HG02678 (cell line): ENCODE results near the gene WDR37.

Source experiments
- ATAC-seq: cut with Tn5 transposase; IDR thresholded peaks from one replicate; pipeline ENCODE4 v1.9.1; 2021; ENCODE audit warnings: mild to moderate bottlenecking, moderate library complexity; ENCODE audit not compliant: unreplicated experiment

The WDR37 gene

GRCh38 chr10:1122349-1122748 is 66.2 kb downstream of the WDR37 start:
- ATAC-seq: no peak

DNA sequence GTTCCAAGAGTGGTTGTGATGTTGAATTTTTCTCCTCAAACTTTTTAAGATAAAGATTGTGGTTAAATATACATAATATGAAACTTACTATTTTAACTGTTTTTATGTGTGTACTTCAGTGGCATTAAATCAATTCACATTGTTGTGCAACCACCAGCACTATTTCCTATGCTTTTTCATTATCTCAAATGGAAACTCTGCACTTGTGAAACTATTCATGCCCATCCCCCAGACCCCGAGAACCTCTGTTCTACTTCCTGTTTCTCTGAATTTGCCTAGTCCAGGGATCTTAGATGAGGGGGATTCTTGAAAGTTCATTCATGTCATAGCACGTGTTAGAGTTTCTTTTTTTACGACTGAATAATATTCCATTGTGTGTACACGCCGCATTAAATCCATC is 67.0 kb downstream of the WDR37 start:
- no peak for ATAC-seq

DNA sequence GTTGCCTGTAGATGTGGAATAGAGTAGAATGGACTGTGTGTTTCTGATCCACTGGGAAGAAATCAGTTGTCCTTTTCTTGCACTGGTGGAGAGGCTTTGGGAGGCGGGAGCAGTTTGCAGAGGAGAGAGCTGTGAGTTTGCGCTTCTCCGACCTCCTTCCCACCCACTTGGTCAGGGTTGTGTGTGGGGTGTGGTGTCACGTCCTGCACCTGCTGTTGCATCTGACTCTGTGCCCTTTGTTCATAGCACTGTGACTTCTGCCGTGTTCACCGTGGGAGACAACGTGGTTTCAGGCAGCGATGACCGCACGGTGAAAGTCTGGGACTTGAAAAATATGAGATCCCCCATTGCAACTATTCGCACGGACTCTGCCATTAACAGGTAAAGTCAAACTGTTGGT is 67.8 kb downstream of the WDR37 start:
- ATAC-seq: no peak

GRCh38 chr10:1124796-1125195 is 68.6 kb downstream of the WDR37 start:
- no peak for ATAC-seq

- ATAC-seq: no peak
Measured at GRCh38 chr10:1126461-1126860, 70.3 kb downstream of the WDR37 start.

- ATAC-seq: no peak
Measured at GRCh38 chr10:1127629-1128028, 71.4 kb downstream of the WDR37 start.

DNA sequence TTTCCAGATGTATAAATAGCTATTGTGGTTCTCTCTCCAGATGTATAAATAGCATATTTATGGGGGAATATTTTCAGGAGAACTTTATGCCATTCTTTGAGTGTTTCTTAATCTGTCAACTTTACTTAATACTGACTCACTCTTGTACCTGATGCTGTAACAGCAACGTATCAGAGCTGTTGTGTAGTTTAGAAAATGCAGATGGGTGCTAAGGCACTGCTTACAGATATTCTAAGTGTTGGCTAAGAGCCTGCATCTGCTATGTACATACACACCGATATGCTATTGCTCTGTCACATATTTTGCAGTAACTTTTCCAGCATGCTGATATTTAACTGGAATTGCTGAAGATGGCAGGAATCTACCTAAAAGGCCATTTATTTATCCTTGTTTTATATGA is 71.9 kb downstream of the WDR37 start:
- no peak for ATAC-seq

DNA sequence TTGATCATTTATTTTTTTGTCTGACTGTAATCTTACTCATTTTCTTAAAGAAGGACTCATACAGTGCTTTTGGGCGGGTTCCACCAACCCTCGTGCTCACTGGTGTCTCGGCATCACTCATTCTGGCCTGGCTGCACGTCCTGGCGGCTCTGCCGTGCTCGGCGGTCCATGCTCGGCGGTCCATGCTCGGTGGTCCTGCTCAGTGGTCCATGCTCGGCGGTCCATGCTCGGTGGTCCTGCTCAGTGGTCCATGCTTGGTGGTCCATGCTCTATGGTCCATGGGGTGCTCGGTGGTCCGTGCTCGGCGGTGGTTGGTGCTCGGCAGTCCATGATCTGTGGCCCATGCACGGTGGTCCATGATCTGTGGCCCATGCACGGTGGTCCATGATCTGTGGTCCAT is 72.5 kb downstream of the WDR37 start:
- ATAC-seq: no peak

- ATAC-seq: no peak
Measured at GRCh38 chr10:1130226-1130625, 74.0 kb downstream of the WDR37 start.

DNA sequence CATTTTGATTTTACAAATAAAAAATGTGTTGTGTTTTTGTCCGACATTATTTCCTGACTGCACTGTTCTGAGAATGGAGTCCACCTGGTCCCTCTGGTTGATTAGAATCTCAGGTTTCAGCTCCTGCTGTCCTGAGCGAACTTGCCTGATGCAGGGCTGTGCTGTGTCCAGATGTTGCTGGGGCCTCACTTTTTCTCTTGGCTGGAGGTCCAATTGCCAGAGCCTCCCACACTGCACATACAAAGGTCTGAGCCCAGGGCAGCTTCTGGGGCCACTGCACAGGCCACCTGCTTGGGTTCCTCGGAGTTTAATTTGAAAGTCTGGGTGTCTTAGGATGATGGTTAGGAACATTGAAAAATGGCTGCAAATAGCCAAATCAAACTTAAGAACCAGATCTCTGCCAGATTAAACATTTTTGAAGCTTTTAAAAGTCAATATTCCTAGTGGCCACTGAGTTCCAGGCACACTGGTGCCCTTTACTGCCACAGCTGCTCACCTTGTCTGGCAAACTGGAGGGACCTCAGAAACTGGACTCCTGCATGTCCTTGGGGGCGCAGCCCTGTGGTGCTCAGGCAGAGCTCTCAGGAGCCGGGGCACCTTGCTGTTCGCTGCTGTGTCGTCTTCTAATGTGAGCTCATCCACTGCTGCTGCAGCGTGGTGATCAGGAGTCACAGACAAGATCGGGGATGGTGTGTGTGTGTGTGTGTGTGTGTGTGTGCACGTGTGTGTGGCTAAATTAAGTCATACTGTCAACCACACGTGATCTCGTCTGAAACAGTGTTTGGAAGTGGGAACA is 75.0 kb downstream of the WDR37 start:
- no peak for ATAC-seq

DNA sequence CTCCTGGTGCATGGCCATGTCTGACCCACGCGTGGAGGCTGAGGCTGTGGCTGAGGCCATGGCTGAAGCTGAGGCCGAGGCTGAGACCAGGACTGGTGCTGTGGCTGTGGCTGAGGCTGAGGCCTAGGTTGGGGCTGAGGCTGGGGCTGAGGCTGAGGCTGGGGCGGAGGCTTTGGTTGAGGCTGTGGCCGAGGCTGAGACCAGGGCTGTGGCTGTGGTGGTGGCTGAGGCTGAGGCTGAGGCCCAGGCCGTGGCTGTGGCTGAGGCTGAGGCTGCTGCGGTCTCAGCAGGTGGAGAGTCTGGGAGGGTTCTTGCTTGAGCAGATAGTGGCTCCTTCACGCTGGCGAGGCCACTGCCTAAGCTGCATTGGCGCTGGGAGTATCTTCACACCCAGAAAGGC is 76.4 kb downstream of the WDR37 start:
- ATAC-seq: no peak

- no peak for ATAC-seq
Measured at GRCh38 chr10:1133495-1134045, 77.4 kb downstream of the WDR37 start.

GRCh38 chr10:1134156-1134555 is 78.0 kb downstream of the WDR37 start:
- no peak for ATAC-seq

- no peak for ATAC-seq
Measured at GRCh38 chr10:1136268-1136667, 80.1 kb downstream of the WDR37 start.

DNA sequence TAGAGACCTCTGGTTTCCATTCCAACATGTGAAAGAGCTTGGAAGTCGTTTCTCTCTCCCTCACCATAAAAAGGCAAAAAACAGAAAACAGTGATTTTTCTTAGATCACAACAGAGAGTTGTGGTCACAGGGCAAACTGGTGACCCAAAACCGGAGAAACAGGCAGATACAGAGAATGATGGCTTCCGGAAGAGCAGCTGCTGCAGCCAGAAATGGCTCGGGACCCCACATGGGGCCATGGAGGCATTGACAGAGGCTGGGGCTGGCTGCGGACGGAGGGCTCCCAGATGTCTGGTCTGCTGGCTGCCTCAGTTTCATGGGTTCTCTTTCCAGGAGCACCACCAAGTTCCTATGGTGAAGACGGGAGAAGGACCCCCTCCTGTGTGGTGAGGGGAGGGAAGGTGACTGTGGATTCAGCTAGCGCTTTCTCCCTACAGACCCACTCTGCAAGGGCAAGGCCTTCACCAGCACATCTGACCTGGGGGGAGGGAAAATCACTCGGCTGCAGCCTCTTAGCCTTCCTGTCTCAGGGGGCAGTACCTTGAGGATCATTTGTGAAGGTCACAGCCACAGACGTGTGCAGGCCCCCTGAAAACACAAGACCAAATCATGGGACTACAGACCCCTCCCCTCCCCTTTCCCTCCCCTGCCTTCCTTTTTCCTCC is 81.4 kb downstream of the WDR37 start:
- no peak for ATAC-seq

DNA sequence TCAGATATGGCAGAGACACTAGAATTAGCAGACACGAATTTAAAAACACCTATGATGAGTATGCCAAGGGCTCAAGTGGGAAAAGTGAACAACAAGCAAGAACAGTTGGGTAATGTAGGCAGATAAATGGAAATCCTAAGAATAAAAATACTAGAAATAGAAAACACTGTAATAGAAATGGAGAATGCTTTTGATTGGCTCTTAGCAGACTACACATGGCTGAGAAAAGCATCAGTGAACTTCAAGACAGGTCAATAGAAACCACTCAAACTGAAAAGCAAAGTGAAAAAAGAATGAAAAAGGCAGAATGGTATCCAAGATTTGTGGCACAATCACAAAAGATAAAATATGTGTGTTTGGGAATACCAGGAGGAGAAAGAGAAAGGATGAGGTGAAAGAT is 82.3 kb downstream of the WDR37 start:
- no peak for ATAC-seq

GRCh38 chr10:1141261-1141660 is 85.1 kb downstream of the WDR37 start:
- no peak for ATAC-seq

GRCh38 chr10:1141701-1142100 is 85.5 kb downstream of the WDR37 start:
- no peak for ATAC-seq

GRCh38 chr10:1142596-1142995 is 86.4 kb downstream of the WDR37 start:
- no peak for ATAC-seq

DNA sequence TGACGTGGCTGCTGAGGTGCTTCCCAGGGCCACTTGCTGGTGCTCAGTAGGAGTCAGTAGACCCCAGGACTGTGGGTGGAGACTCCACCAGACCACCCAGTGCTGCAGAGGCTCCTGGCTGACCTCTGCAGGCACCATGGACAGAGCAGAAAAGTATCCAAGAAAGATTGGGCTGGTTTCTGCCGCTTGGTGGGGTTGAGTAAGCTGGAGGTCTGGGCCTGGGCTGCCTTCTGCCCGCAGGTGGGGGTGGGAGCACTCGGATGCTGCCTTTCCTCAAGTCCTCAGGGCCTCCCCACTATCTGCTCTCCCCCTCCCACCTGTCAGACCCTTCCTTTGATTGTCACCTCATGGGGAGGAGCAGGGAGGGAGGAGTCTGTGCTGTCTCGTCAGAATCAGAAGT is 91.6 kb downstream of the WDR37 start:
- no peak for ATAC-seq

DNA sequence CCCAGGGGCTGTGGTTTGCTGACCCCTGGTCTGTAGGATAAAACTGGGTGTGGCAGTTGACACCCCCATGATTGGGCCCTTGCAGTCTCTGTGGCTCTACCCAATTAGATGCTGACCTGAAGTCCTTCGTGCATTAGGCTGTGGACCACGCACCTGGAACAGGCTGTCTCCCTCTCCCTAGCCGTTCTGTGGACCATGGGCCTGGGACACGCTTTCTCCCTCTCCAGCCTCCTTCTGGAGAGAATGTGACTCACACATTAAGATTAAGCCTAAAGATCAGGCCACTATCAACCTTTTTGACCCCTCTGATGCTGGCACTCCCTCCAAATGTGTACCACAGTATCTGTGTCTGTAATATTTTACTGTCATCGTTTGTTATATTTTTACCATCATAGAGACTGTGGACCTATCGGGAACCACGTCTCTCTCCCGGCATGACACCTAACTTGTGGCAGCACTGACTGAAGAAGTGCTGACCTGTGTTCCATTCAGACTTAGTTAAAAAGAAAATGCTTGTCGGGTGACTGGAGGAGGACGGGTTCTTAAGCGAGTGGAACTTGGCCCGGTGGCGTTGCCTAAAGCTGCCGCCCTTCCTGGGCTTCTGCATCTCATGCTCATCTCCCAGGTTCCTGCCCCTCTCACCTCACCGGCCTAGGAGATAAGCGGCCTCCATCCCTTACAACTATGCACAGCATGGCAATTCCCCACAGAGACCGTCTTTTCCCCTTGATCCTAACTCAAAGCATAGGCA is 92.8 kb downstream of the WDR37 start:
- ATAC-seq: no peak
